HepG2 (cell line): ENCODE data around the gene ZNF615. TPM values are rescaled to one million over a fixed set of nuclear protein-coding genes. Genes with fewer than 3 reads are reported as not detected.

Experiments
- CC2D1A ChIP-seq: sonication (generic); formaldehyde crosslinking; IDR thresholded peaks from 2 replicates; pipeline ENCODE4 v1.8.1; 2023; ENCODE audit warnings: mild to moderate bottlenecking, missing genetic modification reagents
- FOSL1 ChIP-seq: sonication (generic); formaldehyde crosslinking; IDR thresholded peaks from 2 replicates; pipeline ENCODE4 v1.9.0; 2021; ENCODE audit warnings: missing genetic modification reagents, borderline replicate concordance
- HES4 ChIP-seq: sonication (generic); formaldehyde crosslinking; IDR thresholded peaks from 2 replicates; pipeline ENCODE4 v1.9.0; 2021; ENCODE audit warnings: mild to moderate bottlenecking, missing genetic modification reagents, borderline replicate concordance
- HNF1B ChIP-seq: sonication (generic); formaldehyde crosslinking; IDR thresholded peaks from 2 replicates; pipeline ENCODE4 v1.5.1; 2020; ENCODE audit warnings: mild to moderate bottlenecking, moderate library complexity, missing genetic modification reagents
- HNRNPL ChIP-seq: fragments of 200-400 bp; formaldehyde crosslinking; IDR thresholded peaks from 2 replicates; pipeline ENCODE4 v1.6.1; 2017; ENCODE audit warnings: mild to moderate bottlenecking, low read depth, low read length
- RAD51 ChIP-seq: fragments of 450-650 bp; IDR thresholded peaks from 2 replicates; pipeline ENCODE4 v1.6.1; 2016; ENCODE audit warnings: borderline replicate concordance
- RFX3 ChIP-seq: IDR thresholded peaks from 2 replicates; pipeline ENCODE4 v1.6.1; 2016; ENCODE audit warnings: missing biosample characterization, missing genetic modification reagents
- ZNF275 ChIP-seq: sonication (generic); formaldehyde crosslinking; IDR thresholded peaks from 2 replicates; pipeline ENCODE4 v1.8.0; 2022; ENCODE audit warnings: missing genetic modification reagents, mild to moderate bottlenecking, inconsistent platforms, borderline replicate concordance
- ZNF543 ChIP-seq: sonication (generic); formaldehyde crosslinking; IDR thresholded peaks from 2 replicates; pipeline ENCODE4 v1.4.0; 2020; ENCODE audit warnings: mild to moderate bottlenecking, missing genetic modification reagents
- ZNF768 ChIP-seq: sonication (generic); formaldehyde crosslinking; IDR thresholded peaks from 2 replicates; pipeline ENCODE4 v1.4.0; 2020; ENCODE audit warnings: missing genetic modification reagents
- ZNF784 ChIP-seq: sonication (generic); formaldehyde crosslinking; IDR thresholded peaks from 2 replicates; pipeline ENCODE4 v1.5.1; 2020; ENCODE audit warnings: missing genetic modification reagents, mild to moderate bottlenecking, borderline replicate concordance
- polyA plus RNA-seq, 8 experiments: library from polyadenylated mRNA; depleted of rRNA in 3 of 8; stranded (reverse) in 7 of 8; unstranded in 1 of 8; fragments of >200 nt; fragmentation: Illumina TruSeq in 4 of 8; extraction: Trizol in 4 of 8; gene quantifications; 2 replicates each; pipeline versions ENCODE4 v1.2.1 to v1.2.3, GENCODE V29; 2011 to 2016; ENCODE audit warnings: low read depth in 4 of 8, missing spikeins in 1 of 8, mixed read lengths in 1 of 8; ENCODE audit not compliant: insufficient read depth in 1 of 8
- total RNA-seq, 5 experiments: library from RNA; depleted of rRNA; stranded (reverse); fragments of >200 nt; fragmentation: Illumina TruSeq; extraction: Trizol; gene quantifications; 2 replicates each; pipeline ENCODE4 v1.2.3, GENCODE V29; 2016; ENCODE audit warnings: low read depth in 1 of 5
- TF ChIP-seq, protein P1 (sequence below): IDR thresholded peaks from 2 replicates; pipeline ENCODE4 v1.6.1; 2016; ENCODE audit warnings: missing compliant biosample characterization, missing genetic modification reagents, borderline replicate concordance
- TF ChIP-seq, protein P2 (sequence below): sonication (generic); formaldehyde crosslinking; IDR thresholded peaks from 2 replicates; pipeline ENCODE4 v1.4.0; 2020; ENCODE audit warnings: mild to moderate bottlenecking, missing genetic modification reagents

ZNF615 gene
- total and polyA plus RNA-seq, 2 of the 13 experiments (the other 11 are each of a cell fraction or from before 2014, with no cell fraction given): 5.2 to 7.8 TPM

- TF ChIP-seq ZNF275 (CRISPR knock-in tag) (no peak), FOSL1 (no peak), HES4 (no peak), ZNF543 (no peak), RFX3 (CRISPR knock-in tag) (no peak), RAD51 (no peak), HNRNPL (no peak), ZNF784 (CRISPR knock-in tag) (no peak), ZNF768 (CRISPR knock-in tag) (no peak; the same call in 1 of the 2 replicates), CC2D1A (no peak), HNF1B (peak; percentile 90; the same call in 1 of the 2 replicates)
- TF ChIP-seq, protein P1, sequence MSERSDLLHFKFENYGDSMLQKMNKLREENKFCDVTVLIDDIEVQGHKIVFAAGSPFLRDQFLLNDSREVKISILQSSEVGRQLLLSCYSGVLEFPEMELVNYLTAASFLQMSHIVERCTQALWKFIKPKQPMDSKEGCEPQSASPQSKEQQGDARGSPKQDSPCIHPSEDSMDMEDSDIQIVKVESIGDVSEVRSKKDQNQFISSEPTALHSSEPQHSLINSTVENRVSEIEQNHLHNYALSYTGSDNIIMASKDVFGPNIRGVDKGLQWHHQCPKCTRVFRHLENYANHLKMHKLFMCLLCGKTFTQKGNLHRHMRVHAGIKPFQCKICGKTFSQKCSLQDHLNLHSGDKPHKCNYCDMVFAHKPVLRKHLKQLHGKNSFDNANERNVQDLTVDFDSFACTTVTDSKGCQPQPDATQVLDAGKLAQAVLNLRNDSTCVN: peak; percentile 30; the same call in 1 of the 2 replicates
- TF ChIP-seq, protein P2, sequence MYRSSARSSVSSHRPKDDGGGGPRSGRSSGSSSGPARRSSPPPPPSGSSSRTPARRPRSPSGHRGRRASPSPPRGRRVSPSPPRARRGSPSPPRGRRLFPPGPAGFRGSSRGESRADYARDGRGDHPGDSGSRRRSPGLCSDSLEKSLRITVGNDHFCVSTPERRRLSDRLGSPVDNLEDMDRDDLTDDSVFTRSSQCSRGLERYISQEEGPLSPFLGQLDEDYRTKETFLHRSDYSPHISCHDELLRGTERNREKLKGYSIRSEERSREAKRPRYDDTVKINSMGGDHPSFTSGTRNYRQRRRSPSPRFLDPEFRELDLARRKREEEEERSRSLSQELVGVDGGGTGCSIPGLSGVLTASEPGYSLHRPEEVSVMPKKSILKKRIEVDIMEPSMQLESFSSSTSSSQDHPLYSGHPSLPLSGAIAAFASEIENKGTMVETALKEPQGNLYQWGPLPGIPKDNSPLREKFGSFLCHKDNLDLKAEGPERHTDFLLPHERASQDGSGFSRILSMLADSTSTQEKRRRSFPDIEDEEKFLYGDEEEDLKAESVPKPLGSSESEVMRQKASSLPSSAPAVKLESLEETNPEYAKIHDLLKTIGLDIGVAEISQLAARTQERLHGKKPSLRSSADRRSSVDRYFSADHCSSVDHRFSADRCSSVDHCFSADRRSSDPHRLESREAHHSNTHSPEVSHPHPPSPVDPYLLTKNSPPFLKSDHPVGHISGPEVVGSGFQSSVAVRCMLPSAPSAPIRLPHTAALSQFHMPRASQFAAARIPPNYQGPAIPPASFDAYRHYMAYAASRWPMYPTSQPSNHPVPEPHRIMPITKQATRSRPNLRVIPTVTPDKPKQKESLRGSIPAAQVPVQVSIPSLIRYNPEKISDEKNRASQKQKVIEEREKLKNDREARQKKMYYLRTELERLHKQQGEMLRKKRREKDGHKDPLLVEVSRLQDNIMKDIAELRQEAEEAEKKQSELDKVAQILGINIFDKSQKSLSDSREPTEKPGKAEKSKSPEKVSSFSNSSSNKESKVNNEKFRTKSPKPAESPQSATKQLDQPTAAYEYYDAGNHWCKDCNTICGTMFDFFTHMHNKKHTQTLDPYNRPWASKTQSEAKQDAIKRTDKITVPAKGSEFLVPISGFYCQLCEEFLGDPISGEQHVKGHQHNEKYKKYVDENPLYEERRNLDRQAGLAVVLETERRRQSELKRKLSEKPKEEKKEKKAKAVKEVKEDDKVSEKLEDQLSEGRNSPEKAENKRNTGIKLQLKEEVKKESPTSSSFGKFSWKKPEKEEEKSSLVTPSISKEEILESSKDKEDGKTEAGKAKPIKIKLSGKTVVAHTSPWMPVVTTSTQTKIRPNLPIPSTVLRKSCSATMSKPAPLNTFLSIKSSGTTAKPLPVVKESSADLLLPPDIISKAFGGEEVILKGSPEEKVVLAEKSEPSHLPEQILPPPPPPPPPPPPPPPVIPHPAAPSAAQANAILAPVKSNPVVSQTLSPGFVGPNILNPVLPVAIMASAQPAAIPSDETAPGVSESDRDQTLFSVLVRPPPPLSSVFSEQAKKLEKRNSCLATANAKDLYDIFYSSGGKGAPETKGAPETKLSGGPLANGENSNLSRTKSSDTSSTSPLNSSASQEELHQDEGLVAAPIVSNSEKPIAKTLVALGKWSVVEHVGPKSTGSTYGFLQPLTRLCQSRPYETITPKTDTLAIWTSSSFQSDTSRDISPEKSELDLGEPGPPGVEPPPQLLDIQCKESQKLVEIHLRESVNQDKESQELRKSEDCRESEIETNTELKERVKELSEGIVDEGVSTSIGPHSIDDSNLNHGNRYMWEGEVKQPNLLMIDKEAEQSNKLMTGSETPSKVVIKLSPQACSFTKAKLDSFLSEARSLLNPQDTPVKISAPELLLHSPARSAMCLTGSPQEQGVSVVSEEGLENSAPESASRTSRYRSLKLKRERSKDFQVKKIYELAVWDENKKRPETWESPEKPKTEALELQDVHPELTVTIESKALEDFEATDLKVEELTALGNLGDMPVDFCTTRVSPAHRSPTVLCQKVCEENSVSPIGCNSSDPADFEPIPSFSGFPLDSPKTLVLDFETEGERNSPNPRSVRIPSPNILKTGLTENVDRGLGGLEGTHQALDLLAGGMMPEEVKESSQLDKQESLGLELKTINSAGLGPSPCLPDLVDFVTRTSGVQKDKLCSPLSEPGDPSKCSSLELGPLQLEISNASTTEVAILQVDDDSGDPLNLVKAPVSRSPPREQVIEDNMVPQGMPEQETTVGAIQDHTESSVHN: peak; percentile 55; the same call in 1 of the 2 replicates
These were observed at the start of gene ZNF615 (continued) for GRCh38 chr19:52007806-52008557.
